ENCODE measurements around the gene RNF187.

DNA sequence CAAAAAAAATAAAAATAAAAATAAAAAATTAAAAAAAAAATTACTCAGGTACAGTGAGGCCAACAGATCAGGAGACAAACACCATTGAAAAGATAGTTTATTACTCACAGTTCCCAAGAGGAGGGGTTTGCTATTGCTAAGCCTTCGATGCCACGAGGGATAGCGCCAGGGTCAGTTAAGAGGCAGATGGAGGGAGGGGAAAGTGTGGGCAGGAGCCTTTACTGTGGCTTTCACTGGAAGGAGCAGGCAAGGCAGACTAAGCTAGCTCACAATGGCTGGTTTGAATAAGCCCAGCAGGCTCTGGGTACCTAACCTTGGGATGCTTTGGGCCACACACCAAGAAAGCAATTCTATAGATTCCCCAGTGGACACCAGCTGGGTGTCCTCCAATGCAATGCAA, 12.7 kb upstream of the RNF187 start:
- TF ChIP-seq CTCF (conservative IDR thresholded peaks at IDR 0.05; ENCODE audit: low read depth, low read length) (no peak), EZH2 (IDR thresholded peaks at IDR 0.05; ENCODE audit: low read length, unreplicated experiment) (no peak)

Measured in PC-3 (cell line).